Neuronal stem cell (in vitro differentiated cells): ENCODE data around the gene RAVER1.

Experiments
- DNase-seq: peaks from one replicate; pipeline ENCODE4 v3.0.0-alpha.2; 2013; ENCODE audit warnings: low spot score
- H2AFZ ChIP-seq: one replicate; pipeline ENCODE4 v1.6.1; 2013; ENCODE audit warnings: mild to moderate bottlenecking, low read length, inconsistent platforms
- H2AK5ac ChIP-seq: 2 replicates; pipeline ENCODE4 v1.6.1; 2013; ENCODE audit warnings: low read depth, mild to moderate bottlenecking, inconsistent platforms, low read length, moderate library complexity, mixed read lengths
- H2BK120ac ChIP-seq: 2 replicates; pipeline ENCODE4 v1.6.1; 2013; ENCODE audit warnings: low read depth, mild to moderate bottlenecking, inconsistent platforms, low read length, moderate library complexity, mixed read lengths
- H2BK12ac ChIP-seq: one replicate; pipeline ENCODE4 v1.6.1; 2013; ENCODE audit warnings: low read length, inconsistent platforms
- H2BK15ac ChIP-seq: 2 replicates; pipeline ENCODE4 v1.6.1; 2013; ENCODE audit warnings: mild to moderate bottlenecking, low read length, inconsistent platforms, mixed read lengths
- H2BK5ac ChIP-seq: one replicate; pipeline ENCODE4 v1.6.1; 2013; ENCODE audit warnings: inconsistent platforms, mild to moderate bottlenecking, low read length, moderate library complexity
- H3K14ac ChIP-seq: one replicate; pipeline ENCODE4 v1.6.1; 2013; ENCODE audit warnings: low read length, inconsistent platforms
- H3K18ac ChIP-seq: 2 replicates; pipeline ENCODE4 v1.6.1; 2013; ENCODE audit warnings: low read length, inconsistent platforms
- H3K23ac ChIP-seq: 2 replicates; pipeline ENCODE4 v1.6.1; 2013; ENCODE audit warnings: low read depth, mild to moderate bottlenecking, mixed read lengths, low read length, inconsistent platforms; ENCODE audit not compliant: poor library complexity
- H3K27ac ChIP-seq: replicated peaks from 3 replicates; pipeline ENCODE4 v1.5.1; 2013; ENCODE audit warnings: low read length, inconsistent platforms
- H3K27me3 ChIP-seq, 3 experiments: 2 replicates each; pipeline ENCODE4 v1.6.1; 2013; ENCODE audit warnings: low read length in 3 of 3, mild to moderate bottlenecking in 2 of 3, inconsistent platforms in 1 of 3, low read depth in 1 of 3, mixed read lengths in 1 of 3, moderate library complexity in 1 of 3; ENCODE audit not compliant: control insufficient read depth in 3 of 3, insufficient read depth in 3 of 3
- H3K36me3 ChIP-seq, 2 donors: replicated peaks in 1 of 2; 2 replicates each; pipeline ENCODE4 v1.6.1; 2013; ENCODE audit warnings: low read length in 2 of 2; ENCODE audit not compliant: control insufficient read depth in 2 of 2, insufficient read depth in 2 of 2
- H3K4ac ChIP-seq: 2 replicates; pipeline ENCODE4 v1.6.1; 2013; ENCODE audit warnings: inconsistent platforms, mild to moderate bottlenecking, low read length, moderate library complexity
- H3K4me1 ChIP-seq, 2 donors: 1 replicate in 1 of 2; 2 replicates in 1 of 2; pipeline ENCODE4 v1.6.1; 2013; ENCODE audit warnings: low read length in 2 of 2, low read depth in 1 of 2; ENCODE audit not compliant: control insufficient read depth in 2 of 2, insufficient read depth in 1 of 2
- H3K4me2 ChIP-seq: one replicate; pipeline ENCODE4 v1.6.1; 2013; ENCODE audit warnings: mild to moderate bottlenecking, low read length, inconsistent platforms; ENCODE audit not compliant: insufficient read depth, poor library complexity, severe bottlenecking
- H3K4me3 ChIP-seq, 2 donors: 2 replicates each; pipeline ENCODE4 v1.5.1; 2013; ENCODE audit warnings: low read length in 2 of 2, mild to moderate bottlenecking in 2 of 2, inconsistent platforms in 1 of 2, moderate library complexity in 1 of 2
- H3K79me1 ChIP-seq: one replicate; pipeline ENCODE4 v1.6.1; 2013; ENCODE audit warnings: low read depth, mild to moderate bottlenecking, inconsistent platforms, low read length, moderate library complexity
- H3K9ac ChIP-seq: one replicate; pipeline ENCODE4 v1.6.1; 2013; ENCODE audit warnings: mild to moderate bottlenecking, low read depth, low read length, inconsistent platforms; ENCODE audit not compliant: poor library complexity
- H3K9me3 ChIP-seq, 2 donors: replicated peaks in 1 of 2; 2 replicates each; pipeline versions ENCODE3 to v1.6.1; 2013; ENCODE audit warnings: low read length in 2 of 2, mild to moderate bottlenecking in 2 of 2, inconsistent platforms in 1 of 2, low read depth in 1 of 2, mixed read lengths in 1 of 2, moderate library complexity in 1 of 2; ENCODE audit not compliant: control insufficient read depth in 2 of 2, insufficient read depth in 1 of 2
- H4K8ac ChIP-seq: one replicate; pipeline ENCODE4 v1.6.1; 2013; ENCODE audit warnings: low read depth, mild to moderate bottlenecking, inconsistent platforms, low read length, moderate library complexity
- H4K91ac ChIP-seq: one replicate; pipeline ENCODE4 v1.6.1; 2013; ENCODE audit warnings: low read length, low read depth, mild to moderate bottlenecking, inconsistent platforms; ENCODE audit not compliant: poor library complexity
- whole genome bisulfite sequencing, 2 donors: extraction: QIAGEN DNeasy Blood & Tissue Kit; methylation state at CpG; one replicate each; pipeline ENCODE4 v1.1.7; 2013; ENCODE audit warnings: missing lambda C conversion rate in 2 of 2, mixed read lengths in 1 of 2; ENCODE audit not compliant: insufficient read length in 2 of 2, insufficient replicate concordance in 1 of 2; ENCODE audit errors: extremely low coverage in 2 of 2; 5-methylcytosine and 5-hydroxymethylcytosine counted together

The RAVER1 gene

GRCh38 chr19:10344780-10345179 is 11.5 kb upstream of the RAVER1 start:
- Histone ChIP-seq H3K36me3 (peaks cover 0 to 1% of the 10 kb centered on the region in 2 donors), H4K91ac (no peak overlapping the region), H3K27ac (no peak overlapping the region), H3K14ac (no peak overlapping the region), H3K23ac (no peak overlapping the region), H2AK5ac (no peak overlapping the region), H3K9ac (no peak overlapping the region), H2AFZ (no peak overlapping the region), H3K79me1 (no peaks in the 10 kb centered on the region), H3K27me3 (no peaks in the 10 kb centered on the region), H3K4ac (no peak overlapping the region), H2BK5ac (no peak overlapping the region), H3K4me1 (no peaks in the 10 kb centered on the region), H4K8ac (no peak overlapping the region), H2BK12ac (no peak overlapping the region), H3K9me3 (no peaks in the 10 kb centered on the region), H3K18ac (no peak overlapping the region), H2BK15ac (no peak overlapping the region), H3K4me2 (no peak overlapping the region), H2BK120ac (no peak overlapping the region), H3K4me3 (no peak overlapping the region)
- WGBS, 2 donors, result no CpG with 5 or more reads among the region's 10 CpGs
- DNase-seq, result no peak

GRCh38 chr19:10343495-10343894 is 10.2 kb upstream of the RAVER1 start:
- H3K23ac ChIP-seq, result no peak overlapping the region
- H3K36me3 ChIP-seq, result no peaks in the 10 kb centered on the region
- DNase-seq, result no peak
- no peak overlapping the region for H3K4ac ChIP-seq
- no peaks in the 10 kb centered on the region for H3K27me3 ChIP-seq
- H4K91ac ChIP-seq, result no peak overlapping the region
- H2AFZ ChIP-seq, result no peak overlapping the region
- no peak overlapping the region for H3K4me3 ChIP-seq
- no peak overlapping the region for H2BK15ac ChIP-seq
- no peak overlapping the region for H4K8ac ChIP-seq
- WGBS, 2 donors, result no CpG with 5 or more reads among the region's 2 CpGs
- H3K79me1 ChIP-seq, result no peaks in the 10 kb centered on the region
- no peaks in the 10 kb centered on the region for H3K4me1 ChIP-seq
- no peak overlapping the region for H3K14ac ChIP-seq
- H2BK12ac ChIP-seq, result no peak overlapping the region
- H3K9ac ChIP-seq, result no peak overlapping the region
- H2BK120ac ChIP-seq, result no peak overlapping the region
- H3K9me3 ChIP-seq, result no peaks in the 10 kb centered on the region
- no peak overlapping the region for H2BK5ac ChIP-seq
- no peak overlapping the region for H3K18ac ChIP-seq
- no peak overlapping the region for H3K27ac ChIP-seq
- H3K4me2 ChIP-seq, result no peak overlapping the region
- H2AK5ac ChIP-seq, result no peak overlapping the region

GRCh38 chr19:10339977-10340376 is 6.6 kb upstream of the RAVER1 start:
- Histone ChIP-seq H2BK12ac (no peak overlapping the region), H2BK15ac (no peak overlapping the region), H4K91ac (no peak overlapping the region), H3K27ac (no peak overlapping the region), H4K8ac (no peak overlapping the region), H3K18ac (no peak overlapping the region), H3K9ac (no peak overlapping the region), H3K27me3 (no peaks in the 10 kb centered on the region), H3K23ac (no peak overlapping the region), H3K14ac (no peak overlapping the region), H3K4me1 (peaks cover 0 to 2% of the 10 kb centered on the region in 2 donors), H3K9me3 (no peaks in the 10 kb centered on the region), H2BK120ac (no peak overlapping the region), H3K36me3 (no peaks in the 10 kb centered on the region), H3K4ac (no peak overlapping the region), H2AK5ac (no peak overlapping the region), H3K79me1 (peaks cover under 1% of the 10 kb centered on the region), H3K4me2 (no peak overlapping the region), H2BK5ac (no peak overlapping the region), H2AFZ (no peak overlapping the region), H3K4me3 (no peak overlapping the region)
- no CpG with 5 or more reads among the region's 5 CpGs for WGBS, 2 donors
- DNase-seq, result no peak

- Histone ChIP-seq H3K4me3 (no peak within 1 kb of the TSS), H2AFZ (no peak within 1 kb of the TSS), H3K4ac (no peak within 1 kb of the TSS), H2BK5ac (no peak within 1 kb of the TSS), H4K8ac (no peak within 1 kb of the TSS), H3K27ac (no peak within 1 kb of the TSS), H3K27me3 (no peaks in the 10 kb centered on the region), H3K23ac (no peak within 1 kb of the TSS), H4K91ac (no peak within 1 kb of the TSS), H3K9me3 (no peaks in the 10 kb centered on the region), H3K18ac (peak within 1 kb of the TSS; percentile 45), H2BK15ac (no peak within 1 kb of the TSS), H3K4me2 (no peak within 1 kb of the TSS), H3K79me1 (peaks cover 2% of the 10 kb centered on the region), H3K14ac (no peak within 1 kb of the TSS), H3K4me1 (peaks cover 1 to 5% of the 10 kb centered on the region in 2 donors), H2BK120ac (no peak within 1 kb of the TSS), H2AK5ac (no peak within 1 kb of the TSS), H2BK12ac (peak within 1 kb of the TSS; percentile 60), H3K9ac (no peak within 1 kb of the TSS), H3K36me3 (no peaks in the 10 kb centered on the region)
- DNase-seq, result no peak
- no CpG with 5 or more reads among the region's 14 CpGs for WGBS, 2 donors
Measured at GRCh38 chr19:10339380-10339960, 6.1 kb upstream of the RAVER1 start, which contains the start of gene ICAM3. TSS of gene ICAM3 (minus strand) at chr19:10339624. CDS start at chr19:10339614, 10 bp downstream.
